GM12878 (cell line): ENCODE data around the gene ARMC9.

Source experiments
- BACH1 ChIP-seq: fragments of 450-650 bp; IDR thresholded peaks from 2 replicates; pipeline ENCODE4 v1.6.1; 2017; ENCODE audit warnings: mild to moderate bottlenecking, borderline replicate concordance
- BRCA1 ChIP-seq: IDR thresholded peaks from 2 replicates; pipeline ENCODE4 v1.6.1; 2011; ENCODE audit warnings: low read depth, low read length, improper control_type of control experiment
- EP300 ChIP-seq, 2 experiments: fragments of 150-350 bp in 1 of 2; IDR thresholded peaks; 2 replicates each; pipeline ENCODE4 v1.6.1; 2011 to 2012; ENCODE audit warnings: low read depth in 2 of 2, low read length in 2 of 2, borderline replicate concordance in 1 of 2, improper control_type of control experiment in 1 of 2, inconsistent platforms in 1 of 2; ENCODE audit not compliant: control insufficient read depth in 1 of 2
- FOXM1 ChIP-seq: IDR thresholded peaks from 2 replicates; pipeline ENCODE4 v1.6.1; 2012; ENCODE audit warnings: low read depth, mild to moderate bottlenecking, inconsistent platforms, low read length, moderate library complexity
- GABPA ChIP-seq: IDR thresholded peaks from 2 replicates; pipeline ENCODE4 v1.6.1; 2014; ENCODE audit warnings: antibody characterized with exemption, low read depth, mild to moderate bottlenecking, inconsistent platforms
- GATAD2B ChIP-seq: fragments of 450-650 bp; conservative IDR thresholded peaks from 2 replicates; pipeline ENCODE4 v1.6.1; 2017; ENCODE audit warnings: low read depth, mild to moderate bottlenecking, moderate library complexity
- NR2C2 ChIP-seq: IDR thresholded peaks from 2 replicates; pipeline ENCODE4 v1.6.1; 2011; ENCODE audit warnings: borderline replicate concordance, low read depth; ENCODE audit not compliant: control insufficient read depth, insufficient read length
- POLR2AphosphoS5 ChIP-seq: IDR thresholded peaks from 2 replicates; pipeline ENCODE4 v1.6.1; 2011; ENCODE audit warnings: mild to moderate bottlenecking, low read length, inconsistent platforms
- RCOR1 ChIP-seq: conservative IDR thresholded peaks from 2 replicates; pipeline ENCODE4 v1.6.1; 2012; ENCODE audit warnings: low read depth, low read length, improper control_type of control experiment
- SP1 ChIP-seq: IDR thresholded peaks from one replicate; pipeline ENCODE4 v1.6.1; 2011; ENCODE audit warnings: low read depth, low read length
- STAT1 ChIP-seq: fragments of 450-650 bp; conservative IDR thresholded peaks from 2 replicates; pipeline ENCODE4 v1.6.1; 2014; ENCODE audit warnings: antibody characterized with exemption, mild to moderate bottlenecking
- TBL1XR1 ChIP-seq: IDR thresholded peaks from 2 replicates; pipeline ENCODE4 v1.6.1; 2012; ENCODE audit warnings: low read depth, low read length, improper control_type of control experiment
- TF ChIP-seq, protein P1 (sequence below): IDR thresholded peaks from 2 replicates; pipeline ENCODE4 v1.6.1; 2012; ENCODE audit warnings: low read depth, low read length, improper control_type of control experiment
- TF ChIP-seq, protein P2 (sequence below), 3 experiments: IDR thresholded peaks in 2 of 3; conservative IDR thresholded peaks in 1 of 3; 2 replicates each; pipeline ENCODE4 v1.5.1; 2011; ENCODE audit warnings: low read depth in 3 of 3, low read length in 3 of 3, mild to moderate bottlenecking in 3 of 3, control low read depth in 2 of 3, moderate library complexity in 2 of 3, inconsistent platforms in 1 of 3, mixed read lengths in 1 of 3; ENCODE audit not compliant: control insufficient read depth in 2 of 3, insufficient read depth in 1 of 3; ENCODE audit errors: extremely low read depth in 1 of 3

DNA sequence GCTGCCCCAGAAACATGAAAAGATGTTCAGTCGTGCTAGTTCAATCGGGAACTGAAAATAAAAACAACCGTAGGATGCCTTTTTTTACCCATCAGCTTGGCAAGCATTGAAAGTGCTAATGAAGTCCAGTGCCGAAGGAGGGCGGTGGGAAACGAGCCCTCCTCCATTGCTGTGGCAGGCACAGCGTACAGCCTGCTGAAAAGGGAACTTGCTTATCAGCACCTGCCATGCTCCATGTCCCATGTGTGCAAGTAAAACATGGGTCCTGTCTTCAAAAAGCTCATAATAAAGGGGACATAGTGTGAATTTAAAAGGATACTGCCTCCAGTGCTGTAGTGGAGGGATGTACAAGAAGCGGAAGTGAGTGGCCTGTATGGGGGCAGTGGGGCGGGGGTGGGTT is 82.4 kb downstream of the ARMC9 start:
- TF ChIP-seq, protein P1, sequence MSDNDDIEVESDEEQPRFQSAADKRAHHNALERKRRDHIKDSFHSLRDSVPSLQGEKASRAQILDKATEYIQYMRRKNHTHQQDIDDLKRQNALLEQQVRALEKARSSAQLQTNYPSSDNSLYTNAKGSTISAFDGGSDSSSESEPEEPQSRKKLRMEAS, result no peak
- TF ChIP-seq RCOR1, result no peak
- TF ChIP-seq, protein P2, sequence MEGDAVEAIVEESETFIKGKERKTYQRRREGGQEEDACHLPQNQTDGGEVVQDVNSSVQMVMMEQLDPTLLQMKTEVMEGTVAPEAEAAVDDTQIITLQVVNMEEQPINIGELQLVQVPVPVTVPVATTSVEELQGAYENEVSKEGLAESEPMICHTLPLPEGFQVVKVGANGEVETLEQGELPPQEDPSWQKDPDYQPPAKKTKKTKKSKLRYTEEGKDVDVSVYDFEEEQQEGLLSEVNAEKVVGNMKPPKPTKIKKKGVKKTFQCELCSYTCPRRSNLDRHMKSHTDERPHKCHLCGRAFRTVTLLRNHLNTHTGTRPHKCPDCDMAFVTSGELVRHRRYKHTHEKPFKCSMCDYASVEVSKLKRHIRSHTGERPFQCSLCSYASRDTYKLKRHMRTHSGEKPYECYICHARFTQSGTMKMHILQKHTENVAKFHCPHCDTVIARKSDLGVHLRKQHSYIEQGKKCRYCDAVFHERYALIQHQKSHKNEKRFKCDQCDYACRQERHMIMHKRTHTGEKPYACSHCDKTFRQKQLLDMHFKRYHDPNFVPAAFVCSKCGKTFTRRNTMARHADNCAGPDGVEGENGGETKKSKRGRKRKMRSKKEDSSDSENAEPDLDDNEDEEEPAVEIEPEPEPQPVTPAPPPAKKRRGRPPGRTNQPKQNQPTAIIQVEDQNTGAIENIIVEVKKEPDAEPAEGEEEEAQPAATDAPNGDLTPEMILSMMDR (IDR thresholded peaks at IDR 0.05 in 2 of 3, conservative IDR thresholded peaks at IDR 0.05 in 1 of 3; ENCODE audit: control insufficient read depth in 2 of 3, extremely low read depth in 1 of 3, insufficient read depth in 1 of 3, low read depth in 3 of 3, low read length in 3 of 3), result no peak
- no peak for TF ChIP-seq GABPA
- no peak for TF ChIP-seq SP1
- TF ChIP-seq GATAD2B, result no peak
- no peak for TF ChIP-seq BRCA1
- no peak for TF ChIP-seq POLR2AphosphoS5
- TF ChIP-seq EP300 (IDR thresholded peaks at IDR 0.05; ENCODE audit: borderline replicate concordance in 1 of 2, control insufficient read depth in 1 of 2, low read depth in 2 of 2, low read length in 2 of 2), result no peak
- no peak for TF ChIP-seq FOXM1
- no peak for TF ChIP-seq BACH1
- no peak for TF ChIP-seq STAT1
- TF ChIP-seq TBL1XR1, result no peak
- no peak for TF ChIP-seq NR2C2
